ENCODE measurements around the gene PIGO. TPM values are rescaled to one million over a fixed set of nuclear protein-coding genes. Genes with fewer than 3 reads are reported as not detected.

PIGO gene
- total RNA-seq, 1 donor from 2014 or later: 8.1 TPM

Small RNAs within 50 kb of the gene (small RNA-seq; reads per million reads assigned to genes)
- not detected for gene RN7SL338P (ENCODE audit: low replicate concordance)

Other genes starting within 250 kb of the PIGO start
- 25.6 TPM for gene PHF24, start 138.3 kb downstream of the PIGO start, total RNA-seq
- gene DNAJB5, start 106.8 kb downstream of the PIGO start, total RNA-seq: 37.1 TPM
- 141 TPM for gene VCP, start 24.0 kb downstream of the PIGO start, total RNA-seq
- gene FANCG, start 16.6 kb downstream of the PIGO start, total RNA-seq: 14.0 TPM
- gene STOML2, start 6.5 kb upstream of the PIGO start, total RNA-seq: 27.5 TPM
- 14.8 TPM for gene ATOSB, start 19.3 kb upstream of the PIGO start, total RNA-seq
- 12.8 TPM for gene UNC13B, start 65.4 kb upstream of the PIGO start, total RNA-seq